AML-193 (cell line): ENCODE results near the gene SNAP23.

ENCODE experiments used
- DNase-seq, 2 experiments: peaks; one replicate each; lab custom pipeline; 2025; lab: John Stamatoyannopoulos, UW

The SNAP23 gene

GRCh38 chr15:42495361-42496212 is at the start of gene SNAP23:
SNAP23 (plus strand) TSS chr15:42495634; CDS start chr15:42511847, 16,213 bp downstream.
- DNase-seq = peak; percentile 81 to 87

- DNase-seq = no peak
Observed at GRCh38 chr15:42447599-42447998, 47.8 kb upstream of the SNAP23 start.

- no peak for DNase-seq
Observed at GRCh38 chr15:42448281-42448680, 47.2 kb upstream of the SNAP23 start.

GRCh38 chr15:42449770-42450424 is 45.5 kb upstream of the SNAP23 start:
- no peak for DNase-seq

- no peak for DNase-seq
Observed at GRCh38 chr15:42450425-42450790, 45.0 kb upstream of the SNAP23 start.

- no peak for DNase-seq
Observed at GRCh38 chr15:42453826-42454225, 41.6 kb upstream of the SNAP23 start.

- no peak for DNase-seq
Observed at GRCh38 chr15:42456531-42456930, 38.9 kb upstream of the SNAP23 start.

- no peak for DNase-seq
Observed at GRCh38 chr15:42456971-42457370, 38.5 kb upstream of the SNAP23 start.

GRCh38 chr15:42457445-42458442 is 37.7 kb upstream of the SNAP23 start:
- DNase-seq = no peak

- no peak for DNase-seq
Observed at GRCh38 chr15:42461261-42461660, 34.2 kb upstream of the SNAP23 start.

GRCh38 chr15:42465520-42466259 is 29.7 kb upstream of the SNAP23 start:
- no peak for DNase-seq

- no peak for DNase-seq
Observed at GRCh38 chr15:42471002-42471401, 24.4 kb upstream of the SNAP23 start.

GRCh38 chr15:42474827-42475226 is 20.6 kb upstream of the SNAP23 start:
- DNase-seq = peak; percentile 37 to 50

GRCh38 chr15:42482701-42483100 is 12.7 kb upstream of the SNAP23 start:
- no peak for DNase-seq

GRCh38 chr15:42483677-42484076 is 11.8 kb upstream of the SNAP23 start:
- no peak for DNase-seq

- DNase-seq = peak; percentile 60 to 62
Observed at GRCh38 chr15:42490291-42490670, 5.2 kb upstream of the SNAP23 start.

- DNase-seq = peak; percentile 87 to 91
Observed at GRCh38 chr15:42490671-42491538, 4.5 kb upstream of the SNAP23 start, which contains the start of gene ZNF106. ZNF106 (minus strand) TSS chr15:42491141; CDS start chr15:42472289, 18,852 bp downstream.

GRCh38 chr15:42491539-42492225 is 3.8 kb upstream of the SNAP23 start:
- DNase-seq = no peak

GRCh38 chr15:42493679-42494078 is 1.8 kb upstream of the SNAP23 start:
- peak; percentile 62 to 67 for DNase-seq

- no peak for DNase-seq
Observed at GRCh38 chr15:42494998-42495360, 455 bp upstream of the SNAP23 start.
